Keratinocyte (primary cell): ENCODE data around the gene SERTAD4. TPM values are rescaled to one million over a fixed set of nuclear protein-coding genes. Genes with fewer than 3 reads are reported as not detected.

Experiments
- DNase-seq: peaks from one replicate; pipeline ENCODE4 v3.0.0-alpha.2; 2011; ENCODE audit warnings: low read depth, missing footprints, low spot score
- FAIRE-seq: peaks from 2 replicates; lab custom pipeline; 2011; peaks lifted over from hg19 to GRCh38; lab: Jason Lieb, UNC
- H2AFZ ChIP-seq: 2 replicates; pipeline ENCODE4 v1.6.0; 2012; ENCODE audit warnings: low read length, control low read depth, inconsistent platforms; ENCODE audit not compliant: control insufficient read depth
- H3K27ac ChIP-seq: 2 replicates; pipeline ENCODE4 v1.5.1; 2011; ENCODE audit warnings: low read length; ENCODE audit not compliant: control insufficient read depth, insufficient read depth
- H3K27me3 ChIP-seq: 3 replicates; pipeline ENCODE4 v1.6.0; 2011; ENCODE audit warnings: low read length; ENCODE audit not compliant: control insufficient read depth, insufficient read depth; ENCODE audit errors: extremely low read depth
- H3K36me3 ChIP-seq, 2 experiments: 2 replicates in 1 of 2; 3 replicates in 1 of 2; pipeline ENCODE4 v1.5.1; 2011; ENCODE audit warnings: low read length in 2 of 2, mild to moderate bottlenecking in 1 of 2; ENCODE audit not compliant: control insufficient read depth in 2 of 2, insufficient read depth in 2 of 2; ENCODE audit errors: extremely low read depth in 1 of 2
- H3K4me1 ChIP-seq: 3 replicates; pipeline ENCODE4 v1.5.1; 2011; ENCODE audit warnings: low read length; ENCODE audit not compliant: control insufficient read depth, insufficient read depth; ENCODE audit errors: extremely low read depth
- H3K4me2 ChIP-seq: 3 replicates; pipeline ENCODE4 v1.6.0; 2011; ENCODE audit warnings: low read depth, low read length; ENCODE audit not compliant: control insufficient read depth, insufficient read depth; ENCODE audit errors: extremely low read depth
- H3K4me3 ChIP-seq, 3 experiments: fragments of 200-600 bp in 1 of 3; sonication (generic) in 1 of 3; 2 replicates in 2 of 3; 3 replicates in 1 of 3; pipeline ENCODE4 v1.5.1; 2011 to 2016; ENCODE audit warnings: low read length in 3 of 3, mild to moderate bottlenecking in 3 of 3, control low read depth in 2 of 3, inconsistent platforms in 1 of 3, low read depth in 1 of 3, mixed read lengths in 1 of 3, mixed run types in 1 of 3, moderate library complexity in 1 of 3; ENCODE audit not compliant: control insufficient read depth in 2 of 3, insufficient read depth in 2 of 3; ENCODE audit errors: extremely low read depth in 1 of 3
- H3K79me2 ChIP-seq: 2 replicates; pipeline ENCODE4 v1.6.0; 2012; ENCODE audit warnings: low read length; ENCODE audit not compliant: control insufficient read depth, insufficient read depth
- H3K9ac ChIP-seq: 3 replicates; pipeline ENCODE4 v1.6.0; 2011; ENCODE audit warnings: low read length; ENCODE audit not compliant: control insufficient read depth, insufficient read depth; ENCODE audit errors: extremely low read depth
- H3K9me1 ChIP-seq: 3 replicates; pipeline ENCODE4 v1.6.0; 2011; ENCODE audit warnings: low read length; ENCODE audit not compliant: control insufficient read depth, insufficient read depth; ENCODE audit errors: extremely low read depth
- H3K9me3 ChIP-seq: 2 replicates; pipeline ENCODE4 v1.5.1; 2012; ENCODE audit warnings: low read depth, low read length; ENCODE audit not compliant: control insufficient read depth
- H4K20me1 ChIP-seq: 3 replicates; pipeline ENCODE4 v1.6.0; 2011; ENCODE audit warnings: low read length; ENCODE audit not compliant: control insufficient read depth, insufficient read depth; ENCODE audit errors: extremely low read depth
- EZH2 ChIP-seq: IDR thresholded peaks from one replicate; pipeline ENCODE4 v1.6.1; 2012; ENCODE audit warnings: inconsistent platforms, mild to moderate bottlenecking, low read length, moderate library complexity
- dilution Hi-C: fragments of 300-500 bp; cut with MboI; formaldehyde crosslinking; loops from one replicate; pipeline ENCODE4 v1.7.0; 2020; ENCODE audit warnings: low sequenced_read_pairs; ENCODE audit not compliant: extremely low pct_ligation_motif_present
- polyA plus RNA-seq, 5 experiments: library from polyadenylated mRNA; depleted of rRNA in 3 of 5; stranded (reverse) in 3 of 5; stranded (forward) in 1 of 5; unstranded in 1 of 5; fragments of >200 nt; gene quantifications; 1 replicate in 1 of 5; 2 replicates in 3 of 5; 3 replicates in 1 of 5; pipeline versions ENCODE4 v1.2.1 to v1.2.3, GENCODE V29; 2011 to 2012; ENCODE audit warnings: missing spikeins in 2 of 5, low read depth in 1 of 5, low replicate concordance in 1 of 5
- TF ChIP-seq, protein P1 (sequence below), 3 experiments: IDR thresholded peaks in 1 of 3; conservative IDR thresholded peaks in 1 of 3; optimal IDR thresholded peaks in 1 of 3; 2 replicates in 2 of 3; 3 replicates in 1 of 3; pipeline versions ENCODE3 to v1.5.1; 2011; ENCODE audit warnings: low read length in 3 of 3, mild to moderate bottlenecking in 3 of 3, moderate library complexity in 2 of 3, control low read depth in 1 of 3, inconsistent platforms in 1 of 3; ENCODE audit not compliant: insufficient read depth in 2 of 3; ENCODE audit errors: extremely low read depth in 1 of 3

SERTAD4 gene
- polyA plus RNA-seq, 1 donor (not counting 4 experiments of a cell fraction or from before 2014, with no cell fraction given) = 3.4 TPM

GRCh38 chr1:210252621-210253051 is 20.0 kb downstream of the SERTAD4 start:
- H3K4me1 ChIP-seq = peaks cover 22% of the 10 kb centered on the region
- H4K20me1 ChIP-seq = no peaks in the 10 kb centered on the region
- no peak overlapping the region for H2AFZ ChIP-seq
- H3K36me3 ChIP-seq = no peaks in the 10 kb centered on the region
- H3K79me2 ChIP-seq = no peaks in the 10 kb centered on the region
- dilution Hi-C loops = no loop called here
- no peaks in the 10 kb centered on the region for H3K9me1 ChIP-seq
- no peak overlapping the region for H3K9ac ChIP-seq
- H3K4me3 ChIP-seq = peak overlapping the region in 1 of 3 experiments; percentile 64
- no peak overlapping the region for H3K27ac ChIP-seq
- H3K9me3 ChIP-seq = no peaks in the 10 kb centered on the region
- FAIRE-seq (no peak), DNase-seq (no peak)
- no peaks in the 10 kb centered on the region for H3K27me3 ChIP-seq
- H3K4me2 ChIP-seq = peak overlapping the region; percentile 82
- TF ChIP-seq EZH2 = no peak
- TF ChIP-seq, protein P1, sequence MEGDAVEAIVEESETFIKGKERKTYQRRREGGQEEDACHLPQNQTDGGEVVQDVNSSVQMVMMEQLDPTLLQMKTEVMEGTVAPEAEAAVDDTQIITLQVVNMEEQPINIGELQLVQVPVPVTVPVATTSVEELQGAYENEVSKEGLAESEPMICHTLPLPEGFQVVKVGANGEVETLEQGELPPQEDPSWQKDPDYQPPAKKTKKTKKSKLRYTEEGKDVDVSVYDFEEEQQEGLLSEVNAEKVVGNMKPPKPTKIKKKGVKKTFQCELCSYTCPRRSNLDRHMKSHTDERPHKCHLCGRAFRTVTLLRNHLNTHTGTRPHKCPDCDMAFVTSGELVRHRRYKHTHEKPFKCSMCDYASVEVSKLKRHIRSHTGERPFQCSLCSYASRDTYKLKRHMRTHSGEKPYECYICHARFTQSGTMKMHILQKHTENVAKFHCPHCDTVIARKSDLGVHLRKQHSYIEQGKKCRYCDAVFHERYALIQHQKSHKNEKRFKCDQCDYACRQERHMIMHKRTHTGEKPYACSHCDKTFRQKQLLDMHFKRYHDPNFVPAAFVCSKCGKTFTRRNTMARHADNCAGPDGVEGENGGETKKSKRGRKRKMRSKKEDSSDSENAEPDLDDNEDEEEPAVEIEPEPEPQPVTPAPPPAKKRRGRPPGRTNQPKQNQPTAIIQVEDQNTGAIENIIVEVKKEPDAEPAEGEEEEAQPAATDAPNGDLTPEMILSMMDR (optimal IDR thresholded peaks at IDR 0.05 in 1 of 3, IDR thresholded peaks at IDR 0.05 in 1 of 3, conservative IDR thresholded peaks at IDR 0.05 in 1 of 3; ENCODE audit: extremely low read depth in 1 of 3, insufficient read depth in 2 of 3, low read length in 3 of 3) = no peak

DNA sequence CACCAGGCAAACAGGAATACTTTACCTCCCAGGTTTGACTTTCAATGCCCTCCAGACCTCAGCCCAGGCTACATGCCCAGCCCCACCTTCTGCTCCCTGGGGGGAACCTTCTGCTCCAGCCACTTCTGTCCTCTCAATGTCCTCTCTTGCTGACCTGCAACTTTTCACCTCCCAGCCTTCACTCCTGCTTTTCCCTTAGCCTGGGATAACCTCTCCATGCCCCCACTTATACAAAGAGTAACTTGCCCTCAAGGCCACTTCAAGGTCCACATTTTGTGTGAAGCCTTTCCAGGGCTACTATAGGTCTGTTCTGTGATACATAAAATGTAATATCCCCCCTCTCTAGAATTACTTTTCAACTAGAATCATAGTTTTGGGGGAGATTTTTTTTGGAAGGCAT is 21.7 kb downstream of the SERTAD4 start:
- no peak overlapping the region for H3K9ac ChIP-seq
- H2AFZ ChIP-seq = no peak overlapping the region
- TF ChIP-seq, protein P1 (optimal IDR thresholded peaks at IDR 0.05 in 1 of 3, IDR thresholded peaks at IDR 0.05 in 1 of 3, conservative IDR thresholded peaks at IDR 0.05 in 1 of 3; ENCODE audit: extremely low read depth in 1 of 3, insufficient read depth in 2 of 3, low read length in 3 of 3) = no peak
- TF ChIP-seq EZH2 = no peak
- H4K20me1 ChIP-seq = no peaks in the 10 kb centered on the region
- H3K9me3 ChIP-seq = no peaks in the 10 kb centered on the region
- DNase-seq (no peak), FAIRE-seq (no peak)
- dilution Hi-C loops = no loop called here
- no peaks in the 10 kb centered on the region for H3K36me3 ChIP-seq
- H3K79me2 ChIP-seq = no peaks in the 10 kb centered on the region
- H3K4me1 ChIP-seq = peaks cover 28% of the 10 kb centered on the region
- H3K4me3 ChIP-seq = no peak overlapping the region
- H3K27ac ChIP-seq = no peak overlapping the region
- H3K9me1 ChIP-seq = no peaks in the 10 kb centered on the region
- H3K27me3 ChIP-seq = no peaks in the 10 kb centered on the region
- no peak overlapping the region for H3K4me2 ChIP-seq
